H9 (cell line): Measurements from ENCODE around the gene HEBP2. TPM values are rescaled to one million over a fixed set of nuclear protein-coding genes. Genes with fewer than 3 reads are reported as not detected.

Source experiments
- DNase-seq: peaks from one replicate; pipeline ENCODE4 v3.0.0-alpha.2; 2017
- H2AFZ ChIP-seq: one replicate; pipeline ENCODE4 v1.6.1; 2013; ENCODE audit warnings: mild to moderate bottlenecking, low read length, control low read depth, moderate library complexity
- H2AK5ac ChIP-seq: 2 replicates; pipeline ENCODE4 v1.6.1; 2013; ENCODE audit warnings: low read length, control low read depth, mixed read lengths; ENCODE audit not compliant: insufficient read length
- H2BK120ac ChIP-seq: one replicate; pipeline ENCODE4 v1.6.1; 2013; ENCODE audit warnings: low read depth, mild to moderate bottlenecking, low read length, control low read depth, inconsistent platforms; ENCODE audit not compliant: poor library complexity, severe bottlenecking
- H2BK12ac ChIP-seq: 2 replicates; pipeline ENCODE4 v1.6.1; 2013; ENCODE audit warnings: low read length, control low read depth, mixed read lengths, low read depth; ENCODE audit not compliant: insufficient read length
- H2BK15ac ChIP-seq: 2 replicates; pipeline ENCODE4 v1.6.1; 2013; ENCODE audit warnings: low read depth, low read length, control low read depth
- H2BK20ac ChIP-seq: one replicate; pipeline ENCODE4 v1.6.1; 2013; ENCODE audit warnings: low read depth, mild to moderate bottlenecking, low read length, control low read depth, inconsistent platforms; ENCODE audit not compliant: poor library complexity, severe bottlenecking
- H2BK5ac ChIP-seq: 2 replicates; pipeline ENCODE4 v1.6.1; 2013; ENCODE audit warnings: low read length, control low read depth, mixed read lengths; ENCODE audit not compliant: insufficient read length
- H3K14ac ChIP-seq: 2 replicates; pipeline ENCODE4 v1.6.1; 2013; ENCODE audit warnings: low read length, control low read depth; ENCODE audit not compliant: insufficient read depth
- H3K18ac ChIP-seq: 2 replicates; pipeline ENCODE4 v1.6.1; 2013; ENCODE audit warnings: low read depth, mild to moderate bottlenecking, mixed read lengths, low read length, control low read depth; ENCODE audit not compliant: insufficient read length
- H3K23ac ChIP-seq: 2 replicates; pipeline ENCODE4 v1.6.1; 2013; ENCODE audit warnings: low read length, control low read depth, mixed read lengths, low read depth; ENCODE audit not compliant: insufficient read length
- H3K23me2 ChIP-seq: 2 replicates; pipeline ENCODE4 v1.6.1; 2013; ENCODE audit warnings: low read depth, mild to moderate bottlenecking, mixed read lengths, low read length, control low read depth; ENCODE audit not compliant: insufficient read length, poor library complexity, severe bottlenecking
- H3K27ac ChIP-seq: 2 replicates; pipeline ENCODE4 v1.5.1; 2013; ENCODE audit warnings: low read length, control low read depth, mixed read lengths, low read depth; ENCODE audit not compliant: insufficient read length
- H3K27me3 ChIP-seq: 2 replicates; pipeline ENCODE4 v1.6.1; 2013; ENCODE audit warnings: low read length, control low read depth, inconsistent platforms; ENCODE audit not compliant: insufficient read depth
- H3K4ac ChIP-seq: 2 replicates; pipeline ENCODE4 v1.6.1; 2013; ENCODE audit warnings: low read depth, mild to moderate bottlenecking, control low read depth, inconsistent platforms, low read length, moderate library complexity
- H3K4me1 ChIP-seq: 2 replicates; pipeline ENCODE4 v1.6.1; 2013; ENCODE audit warnings: low read length, control low read depth, inconsistent platforms; ENCODE audit not compliant: insufficient read depth
- H3K4me2 ChIP-seq: 2 replicates; pipeline ENCODE4 v1.6.1; 2013; ENCODE audit warnings: low read length, control low read depth, mixed read lengths; ENCODE audit not compliant: insufficient read length, insufficient read depth
- H3K56ac ChIP-seq: 2 replicates; pipeline ENCODE4 v1.6.1; 2013; ENCODE audit warnings: low read depth, mild to moderate bottlenecking, mixed read lengths, low read length, control low read depth; ENCODE audit not compliant: insufficient read length
- H3K79me1 ChIP-seq: 2 replicates; pipeline ENCODE4 v1.6.1; 2013; ENCODE audit warnings: low read depth, mild to moderate bottlenecking, moderate library complexity, low read length, control low read depth, inconsistent platforms; ENCODE audit not compliant: insufficient read depth, poor library complexity, severe bottlenecking
- H3K79me2 ChIP-seq: 2 replicates; pipeline ENCODE4 v1.6.1; 2013; ENCODE audit warnings: low read length, control low read depth, inconsistent platforms; ENCODE audit not compliant: insufficient read depth
- H3K9ac ChIP-seq: 2 replicates; pipeline ENCODE4 v1.6.1; 2013; ENCODE audit warnings: low read length, control low read depth, mixed read lengths; ENCODE audit not compliant: insufficient read length; ENCODE audit errors: extremely low read depth
- H3K9me3 ChIP-seq: one replicate; pipeline ENCODE4 v1.6.1; 2013; ENCODE audit warnings: low read depth, low read length, inconsistent platforms; ENCODE audit not compliant: control insufficient read depth
- H3T11ph ChIP-seq: one replicate; pipeline ENCODE4 v1.6.1; 2013; ENCODE audit warnings: mild to moderate bottlenecking, low read length, control low read depth, inconsistent platforms
- H4K20me1 ChIP-seq: one replicate; pipeline ENCODE4 v1.6.1; 2013; ENCODE audit not compliant: control insufficient read depth, insufficient read length, insufficient read depth
- H4K5ac ChIP-seq: 2 replicates; pipeline ENCODE4 v1.6.1; 2013; ENCODE audit warnings: low read depth, mild to moderate bottlenecking, mixed read lengths, low read length, control low read depth; ENCODE audit not compliant: insufficient read length
- H4K8ac ChIP-seq: replicated peaks from 2 replicates; pipeline ENCODE4 v1.6.1; 2013; ENCODE audit warnings: low read length, control low read depth, mixed read lengths, low read depth; ENCODE audit not compliant: insufficient read length
- H4K91ac ChIP-seq: 2 replicates; pipeline ENCODE4 v1.6.1; 2013; ENCODE audit warnings: low read depth, mild to moderate bottlenecking, moderate library complexity, mixed read lengths, low read length, control low read depth; ENCODE audit not compliant: insufficient read length
- H3K27ac Mint-ChIP-seq, 3 experiments: 2 replicates in 2 of 3; 3 replicates in 1 of 3; pipeline ENCODE4 v1.8.0; 2020 to 2021; ENCODE audit warnings: mixed read lengths in 3 of 3, mild to moderate bottlenecking in 1 of 3, moderate library complexity in 1 of 3
- H3K27me3 Mint-ChIP-seq: 2 replicates; pipeline ENCODE4 v1.8.0; 2021; ENCODE audit warnings: low read depth, mild to moderate bottlenecking, moderate library complexity, mixed read lengths
- H3K36me3 Mint-ChIP-seq, 3 experiments: 2 replicates in 2 of 3; 3 replicates in 1 of 3; pipeline ENCODE4 v1.8.0; 2020 to 2021; ENCODE audit warnings: low read depth in 3 of 3, mixed read lengths in 3 of 3; ENCODE audit not compliant: insufficient read depth in 1 of 3
- H3K4me1 Mint-ChIP-seq, 2 experiments: 2 replicates each; pipeline ENCODE4 v1.8.0; 2020; ENCODE audit warnings: mixed read lengths in 2 of 2
- H3K4me3 Mint-ChIP-seq, 2 experiments: 2 replicates in 1 of 2; 3 replicates in 1 of 2; pipeline ENCODE4 v1.8.0; 2020 to 2021; ENCODE audit warnings: mild to moderate bottlenecking in 2 of 2, mixed read lengths in 2 of 2, moderate library complexity in 1 of 2
- H3K9me3 Mint-ChIP-seq, 2 experiments: 2 replicates in 1 of 2; 3 replicates in 1 of 2; pipeline ENCODE4 v1.8.0; 2020; ENCODE audit warnings: mild to moderate bottlenecking in 2 of 2, mixed read lengths in 2 of 2, moderate library complexity in 1 of 2
- WGBS: extraction: QIAGEN DNeasy Blood & Tissue Kit; methylation state at CpG from one replicate; pipeline ENCODE4 v1.1.7; 2013; ENCODE audit warnings: missing lambda C conversion rate, low lambda C conversion rate, mixed read lengths; ENCODE audit not compliant: insufficient read length; ENCODE audit errors: extremely low coverage; 5-methylcytosine and 5-hydroxymethylcytosine counted together
- total RNA-seq: library from RNA; stranded (reverse); gene quantifications from 2 replicates; pipeline ENCODE4 v1.2.1, GENCODE V29; 2021
- TF ChIP-seq, protein P1 (sequence below): fragments of 200-600 bp; sonication (generic); conservative IDR thresholded peaks from 3 replicates; pipeline ENCODE4 v1.8.0; 2021; ENCODE audit warnings: antibody characterized with exemption, mild to moderate bottlenecking

The HEBP2 gene
- total RNA-seq, 1 experiment from 2014 or later: 57.8 TPM

DNA sequence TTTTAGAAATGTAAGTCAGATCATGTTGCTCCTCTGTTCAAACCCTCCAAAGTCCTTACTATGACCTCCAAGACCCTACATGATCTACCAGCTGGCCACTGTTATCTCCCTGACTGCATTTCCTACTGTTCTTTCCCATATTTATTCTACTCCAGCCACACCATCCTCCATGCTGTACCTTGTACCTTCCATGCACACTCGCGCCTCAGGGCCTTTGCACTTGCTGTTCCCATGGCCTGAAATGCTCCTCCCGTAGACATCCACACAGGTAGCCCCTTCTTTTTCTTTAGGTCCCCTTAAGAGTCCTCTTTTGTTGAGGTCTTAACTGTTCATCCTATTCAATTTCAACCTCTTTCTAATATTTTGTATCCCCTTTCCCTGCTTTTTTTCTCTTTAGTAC, 47.0 kb downstream of the HEBP2 start:
- H3K4me1 ChIP-seq: no peaks in the 10 kb centered on the region
- no peaks in the 10 kb centered on the region for H3K79me2 ChIP-seq
- no peak overlapping the region for H4K5ac ChIP-seq
- H2BK120ac ChIP-seq: no peak overlapping the region
- H3K18ac ChIP-seq: no peak overlapping the region
- no peak overlapping the region for H3K27ac ChIP-seq
- H2BK5ac ChIP-seq: no peak overlapping the region
- no peak overlapping the region for H4K8ac ChIP-seq
- no peak overlapping the region for H2AK5ac ChIP-seq
- H3K23ac ChIP-seq: no peak overlapping the region
- no peak overlapping the region for H3K56ac ChIP-seq
- no peak overlapping the region for H2BK12ac ChIP-seq
- H3K79me1 ChIP-seq: no peaks in the 10 kb centered on the region
- Mint-ChIP-seq H3K9me3 (no peaks in the 10 kb centered on the region), H3K4me3 (no peak overlapping the region), H3K36me3 (peaks cover 0 to 5% (median 0%) of the 10 kb centered on the region in 3 experiments; a peak in 2 of 7 replicates), H3K27me3 (no peaks in the 10 kb centered on the region), H3K27ac (no peak overlapping the region; a peak in 2 of 7 replicates), H3K4me1 (peaks cover 0 to 2% of the 10 kb centered on the region in 2 experiments; a peak in 1 of 4 replicates)
- no peak overlapping the region for H3K9ac ChIP-seq
- no peak overlapping the region for H3K4me2 ChIP-seq
- DNase-seq: no peak
- no peak overlapping the region for H2AFZ ChIP-seq
- no peak overlapping the region for H3K14ac ChIP-seq
- H3T11ph ChIP-seq: no peak overlapping the region
- no peaks in the 10 kb centered on the region for H3K23me2 ChIP-seq
- TF ChIP-seq, protein P1, sequence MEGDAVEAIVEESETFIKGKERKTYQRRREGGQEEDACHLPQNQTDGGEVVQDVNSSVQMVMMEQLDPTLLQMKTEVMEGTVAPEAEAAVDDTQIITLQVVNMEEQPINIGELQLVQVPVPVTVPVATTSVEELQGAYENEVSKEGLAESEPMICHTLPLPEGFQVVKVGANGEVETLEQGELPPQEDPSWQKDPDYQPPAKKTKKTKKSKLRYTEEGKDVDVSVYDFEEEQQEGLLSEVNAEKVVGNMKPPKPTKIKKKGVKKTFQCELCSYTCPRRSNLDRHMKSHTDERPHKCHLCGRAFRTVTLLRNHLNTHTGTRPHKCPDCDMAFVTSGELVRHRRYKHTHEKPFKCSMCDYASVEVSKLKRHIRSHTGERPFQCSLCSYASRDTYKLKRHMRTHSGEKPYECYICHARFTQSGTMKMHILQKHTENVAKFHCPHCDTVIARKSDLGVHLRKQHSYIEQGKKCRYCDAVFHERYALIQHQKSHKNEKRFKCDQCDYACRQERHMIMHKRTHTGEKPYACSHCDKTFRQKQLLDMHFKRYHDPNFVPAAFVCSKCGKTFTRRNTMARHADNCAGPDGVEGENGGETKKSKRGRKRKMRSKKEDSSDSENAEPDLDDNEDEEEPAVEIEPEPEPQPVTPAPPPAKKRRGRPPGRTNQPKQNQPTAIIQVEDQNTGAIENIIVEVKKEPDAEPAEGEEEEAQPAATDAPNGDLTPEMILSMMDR: no peak
- H4K91ac ChIP-seq: no peak overlapping the region
- no peaks in the 10 kb centered on the region for H3K9me3 ChIP-seq
- H4K20me1 ChIP-seq: no peaks in the 10 kb centered on the region
- H3K27me3 ChIP-seq: no peaks in the 10 kb centered on the region
- no CpG with 5 or more reads among the region's 3 CpGs for WGBS
- H3K4ac ChIP-seq: no peak overlapping the region
- no peak overlapping the region for H2BK20ac ChIP-seq
- H2BK15ac ChIP-seq: no peak overlapping the region
